Subcutaneous adipose tissue (tissue), 4 donors: Measurements from ENCODE around the gene SLC10A6. TPM values are rescaled to one million over a fixed set of nuclear protein-coding genes. Genes with fewer than 3 reads are reported as not detected.

ENCODE experiments used
- CTCF ChIP-seq: fragments of 450-650 bp; IDR thresholded peaks from one replicate; pipeline ENCODE4 v1.5.1; 2016; ENCODE audit warnings: low read depth, mild to moderate bottlenecking, control low read depth, antibody characterized with exemption, moderate library complexity
- total RNA-seq, 4 donors: library from RNA; depleted of rRNA; stranded (reverse); fragments of >200 nt; gene quantifications; one replicate each; pipeline ENCODE4 v1.1.0, GENCODE V29; 2016

The SLC10A6 gene
- total RNA-seq, 4 donors from 2014 or later: 4.4 to 16.4 (median 13.8) TPM

- no peak for TF ChIP-seq CTCF
Measured at GRCh38 chr4:86891762-86892635, 42.8 kb upstream of the SLC10A6 start, which contains the start of gene C4orf36. Gene C4orf36 (minus strand): TSS chr4:86892422. CDS start chr4:86891520, 902 bp downstream.

- no peak for TF ChIP-seq CTCF
Measured at GRCh38 chr4:86890790-86891189, 41.6 kb upstream of the SLC10A6 start.

- TF ChIP-seq CTCF: no peak
Measured at GRCh38 chr4:86879641-86880040, 30.5 kb upstream of the SLC10A6 start.

GRCh38 chr4:86878640-86879039 is 29.5 kb upstream of the SLC10A6 start:
- TF ChIP-seq CTCF: no peak

- TF ChIP-seq CTCF: no peak
Measured at GRCh38 chr4:86876894-86877685, 27.9 kb upstream of the SLC10A6 start.

- TF ChIP-seq CTCF: no peak
Measured at GRCh38 chr4:86872135-86872534, 23.0 kb upstream of the SLC10A6 start.

GRCh38 chr4:86870442-86871069 is 21.4 kb upstream of the SLC10A6 start:
- TF ChIP-seq CTCF: no peak
